Measurements from ENCODE around the gene GABRG3. TPM values are rescaled to one million over a fixed set of nuclear protein-coding genes. Genes with fewer than 3 reads are reported as not detected.
"Not testable (repeated sequence)": the region's sequence is repeated elsewhere in the genome, so short reads cannot be mapped to it uniquely, and the experiment has no call there.

GABRG3 gene
- total RNA-seq, 1 donor from 2014 or later: 0.54 TPM

DNA sequence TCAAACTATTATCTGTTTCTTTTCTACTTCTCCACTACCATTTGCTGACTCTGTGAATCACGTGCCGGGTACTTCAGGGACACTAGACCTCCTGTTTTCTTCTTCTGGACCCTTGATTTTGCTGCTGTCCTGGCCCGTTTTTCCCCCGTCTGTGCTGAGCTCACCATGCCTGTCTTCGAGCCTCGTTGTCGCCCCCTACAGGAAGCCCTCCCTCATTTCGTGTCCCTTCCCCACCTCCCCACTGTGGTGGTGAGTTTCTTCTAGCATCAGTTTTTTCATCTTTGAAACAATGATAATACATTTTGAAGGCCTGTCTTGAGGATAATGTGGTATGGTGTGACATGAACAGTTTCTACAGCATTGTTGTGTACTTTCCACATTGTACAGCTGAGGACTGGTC is 12.8 kb downstream of the GABRG3 start:
- H3K27me3 ChIP-seq (ENCODE audit: insufficient read depth, low read length): no peaks in the 10 kb centered on the region
- no peaks in the 10 kb centered on the region for H3K4me1 ChIP-seq (ENCODE audit: insufficient read depth, low read length)
- no peak overlapping the region for H3K9ac ChIP-seq (ENCODE audit: low read length)
- Mint-ChIP-seq H3K27me3 (ENCODE audit: low read depth, unreplicated experiment) (peaks cover 6% of the 10 kb centered on the region), H3K36me3 (ENCODE audit: low read depth, unreplicated experiment) (no peaks in the 10 kb centered on the region), H3K4me3 (ENCODE audit: unreplicated experiment) (no peak overlapping the region), H3K4me1 (ENCODE audit: low read depth, unreplicated experiment) (no peaks in the 10 kb centered on the region), H3K9me3 (ENCODE audit: unreplicated experiment) (no peaks in the 10 kb centered on the region), H3K27ac (ENCODE audit: unreplicated experiment) (no peak overlapping the region)
- no peaks in the 10 kb centered on the region for H3K36me3 ChIP-seq (ENCODE audit: insufficient read depth, low read length)
- no peak for TF ChIP-seq EZH2 (IDR thresholded peaks at IDR 0.05; ENCODE audit: insufficient read depth, low read length)
- TF ChIP-seq CTCF (IDR thresholded peaks at IDR 0.05; ENCODE audit: insufficient read depth, low read depth, low read length): no peak
- no peak overlapping the region for H3K27ac ChIP-seq (ENCODE audit: low read depth, low read length)
- H2AFZ ChIP-seq (ENCODE audit: low read depth, low read length): no peak overlapping the region
- no peaks in the 10 kb centered on the region for H3K79me2 ChIP-seq (ENCODE audit: insufficient read depth, low read length)
- H3K4me3 ChIP-seq (ENCODE audit: insufficient read depth, low read depth, low read length): no peak overlapping the region
- no peak overlapping the region for H3K4me2 ChIP-seq (ENCODE audit: low read length)
- no peaks in the 10 kb centered on the region for H4K20me1 ChIP-seq (ENCODE audit: insufficient read depth, low read length)
- DNase-seq (ENCODE audit: low read depth): no peak
- FAIRE-seq: no peak
- H3K9me3 ChIP-seq (ENCODE audit: insufficient read depth, low read depth, low read length): no peaks in the 10 kb centered on the region

GRCh38 chr15:26985050-26985449 is 14.1 kb downstream of the GABRG3 start:
- Histone ChIP-seq H3K36me3 (ENCODE audit: insufficient read depth, low read length) (no peaks in the 10 kb centered on the region), H2AFZ (ENCODE audit: low read depth, low read length) (no peak overlapping the region), H3K27me3 (ENCODE audit: insufficient read depth, low read length) (no peaks in the 10 kb centered on the region), H3K27ac (ENCODE audit: low read depth, low read length) (no peak overlapping the region), H3K4me2 (ENCODE audit: low read length) (no peak overlapping the region), H3K4me3 (ENCODE audit: insufficient read depth, low read depth, low read length) (no peak overlapping the region), H3K9ac (ENCODE audit: low read length) (no peak overlapping the region), H3K79me2 (ENCODE audit: insufficient read depth, low read length) (no peaks in the 10 kb centered on the region), H3K9me3 (ENCODE audit: insufficient read depth, low read depth, low read length) (no peaks in the 10 kb centered on the region), H4K20me1 (ENCODE audit: insufficient read depth, low read length) (no peaks in the 10 kb centered on the region), H3K4me1 (ENCODE audit: insufficient read depth, low read length) (no peaks in the 10 kb centered on the region)
- Mint-ChIP-seq H3K4me1 (ENCODE audit: low read depth, unreplicated experiment) (no peaks in the 10 kb centered on the region), H3K27ac (ENCODE audit: unreplicated experiment) (no peak overlapping the region), H3K9me3 (ENCODE audit: unreplicated experiment) (no peaks in the 10 kb centered on the region), H3K27me3 (ENCODE audit: low read depth, unreplicated experiment) (peaks cover 6% of the 10 kb centered on the region), H3K4me3 (ENCODE audit: unreplicated experiment) (no peak overlapping the region), H3K36me3 (ENCODE audit: low read depth, unreplicated experiment) (no peaks in the 10 kb centered on the region)
- TF ChIP-seq CTCF (IDR thresholded peaks at IDR 0.05; ENCODE audit: insufficient read depth, low read depth, low read length) (no peak), EZH2 (IDR thresholded peaks at IDR 0.05; ENCODE audit: insufficient read depth, low read length) (no peak)
- DNase-seq (ENCODE audit: low read depth) (no peak), FAIRE-seq (no peak)

GRCh38 chr15:26996250-26996649 is 25.3 kb downstream of the GABRG3 start:
- Histone ChIP-seq H3K9ac (ENCODE audit: low read length) (no peak overlapping the region), H3K4me1 (ENCODE audit: insufficient read depth, low read length) (no peaks in the 10 kb centered on the region), H3K4me3 (ENCODE audit: insufficient read depth, low read depth, low read length) (no peak overlapping the region), H3K36me3 (ENCODE audit: insufficient read depth, low read length) (no peaks in the 10 kb centered on the region), H3K79me2 (ENCODE audit: insufficient read depth, low read length) (no peaks in the 10 kb centered on the region), H3K9me3 (ENCODE audit: insufficient read depth, low read depth, low read length) (peaks cover 3% of the 10 kb centered on the region), H2AFZ (ENCODE audit: low read depth, low read length) (no peak overlapping the region), H3K27ac (ENCODE audit: low read depth, low read length) (no peak overlapping the region), H4K20me1 (ENCODE audit: insufficient read depth, low read length) (no peaks in the 10 kb centered on the region), H3K4me2 (ENCODE audit: low read length) (no peak overlapping the region), H3K27me3 (ENCODE audit: insufficient read depth, low read length) (no peaks in the 10 kb centered on the region)
- FAIRE-seq: no peak
- DNase-seq (ENCODE audit: low read depth): no peak
- H3K27ac Mint-ChIP-seq (ENCODE audit: unreplicated experiment): no peak overlapping the region
- H3K27me3 Mint-ChIP-seq (ENCODE audit: low read depth, unreplicated experiment): no peaks in the 10 kb centered on the region
- no peak overlapping the region for H3K4me3 Mint-ChIP-seq (ENCODE audit: unreplicated experiment)
- TF ChIP-seq EZH2 (IDR thresholded peaks at IDR 0.05; ENCODE audit: insufficient read depth, low read length) (no peak), CTCF (IDR thresholded peaks at IDR 0.05; ENCODE audit: insufficient read depth, low read depth, low read length) (no peak)
- no peaks in the 10 kb centered on the region for H3K36me3 Mint-ChIP-seq (ENCODE audit: low read depth, unreplicated experiment)
- peaks cover 7% of the 10 kb centered on the region for H3K9me3 Mint-ChIP-seq (ENCODE audit: unreplicated experiment)
- H3K4me1 Mint-ChIP-seq (ENCODE audit: low read depth, unreplicated experiment): no peaks in the 10 kb centered on the region

DNA sequence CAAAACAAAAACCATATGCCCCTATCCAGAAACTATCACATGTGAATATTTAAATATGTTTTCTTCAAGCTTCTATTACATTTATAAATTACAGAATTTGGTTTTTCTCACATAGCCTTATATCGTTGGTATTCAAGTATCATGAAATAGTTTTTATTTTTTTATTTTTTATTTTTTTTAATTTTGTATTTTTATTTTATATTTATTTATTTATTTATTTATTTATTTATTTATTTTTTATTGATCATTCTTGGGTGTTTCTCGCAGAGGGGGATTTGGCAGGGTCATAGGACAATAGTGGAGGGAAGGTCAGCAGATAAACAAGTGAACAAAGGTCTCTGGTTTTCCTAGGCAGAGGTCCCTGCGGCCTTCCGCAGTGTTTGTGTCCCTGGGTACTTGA is 32.0 kb downstream of the GABRG3 start:
- FAIRE-seq; DNase-seq (ENCODE audit: low read depth); H3K27me3 ChIP-seq (ENCODE audit: insufficient read depth, low read length); H3K79me2 ChIP-seq (ENCODE audit: insufficient read depth, low read length); H3K4me2 ChIP-seq (ENCODE audit: low read length); H3K4me3 ChIP-seq (ENCODE audit: insufficient read depth, low read depth, low read length); H3K9ac ChIP-seq (ENCODE audit: low read length); H3K36me3 ChIP-seq (ENCODE audit: insufficient read depth, low read length); H3K27ac Mint-ChIP-seq (ENCODE audit: unreplicated experiment); H3K27me3 Mint-ChIP-seq (ENCODE audit: low read depth, unreplicated experiment); H3K9me3 ChIP-seq (ENCODE audit: insufficient read depth, low read depth, low read length); H3K9me3 Mint-ChIP-seq (ENCODE audit: unreplicated experiment); H4K20me1 ChIP-seq (ENCODE audit: insufficient read depth, low read length); H3K36me3 Mint-ChIP-seq (ENCODE audit: low read depth, unreplicated experiment); H2AFZ ChIP-seq (ENCODE audit: low read depth, low read length); H3K4me1 Mint-ChIP-seq (ENCODE audit: low read depth, unreplicated experiment); H3K4me1 ChIP-seq (ENCODE audit: insufficient read depth, low read length); H3K4me3 Mint-ChIP-seq (ENCODE audit: unreplicated experiment); H3K27ac ChIP-seq (ENCODE audit: low read depth, low read length): not testable (repeated sequence)

All from astrocyte (in vitro differentiated cells and primary cell).